ENCODE results near the gene YWHAB. TPM values are rescaled to one million over a fixed set of nuclear protein-coding genes. Genes with fewer than 3 reads are reported as not detected.

The YWHAB gene
- polyA plus RNA-seq: 100 to 1,000 TPM; 125 to 157 (median 138) TPM
- long read RNA-seq, donor 1, transcript YWHAB-201 (6 exons, 3,049 nt): major isoform, 113 of 204 reads
- long read RNA-seq, donor 1, transcript YWHAB-202 (7 exons, 3,109 nt): minor isoform, 6 of 204 reads
- long read RNA-seq, donor 1, partial matches to known transcripts: 85 of 204 reads
- long read RNA-seq, donor 1, other reads (novel, unspliced or antisense): 0 of 204 reads
- long read RNA-seq, donor 2, transcript YWHAB-202 (7 exons, 3,109 nt): minor isoform, 5 of 28 reads
- long read RNA-seq, donor 2, transcript YWHAB-201 (6 exons, 3,049 nt): major isoform, 23 of 28 reads
- long read RNA-seq, donor 2, partial matches to known transcripts: 0 of 28 reads
- long read RNA-seq, donor 2, other reads (novel, unspliced or antisense): 0 of 28 reads
- long read RNA-seq, donor 3, transcript YWHAB-202 (7 exons, 3,109 nt): minor isoform, 5 of 364 reads
- long read RNA-seq, donor 3, transcript YWHAB-201 (6 exons, 3,049 nt): major isoform, 25 of 364 reads
- long read RNA-seq, donor 3, partial matches to known transcripts: 334 of 364 reads
- long read RNA-seq, donor 3, other reads (novel, unspliced or antisense): 0 of 364 reads
- long read RNA-seq, donor 4: 0 reads
- long read RNA-seq, donor 5, transcript YWHAB-201 (6 exons, 3,049 nt): major isoform, 13 of 36 reads
- long read RNA-seq, donor 5, partial matches to known transcripts: 21 of 36 reads
- long read RNA-seq, donor 5, other reads (novel, unspliced or antisense): 0 of 36 reads
- long read RNA-seq, donor 6, transcript YWHAB-201 (6 exons, 3,049 nt): major isoform, 46 of 75 reads
- long read RNA-seq, donor 6, transcript YWHAB-202 (7 exons, 3,109 nt): minor isoform, 6 of 75 reads
- long read RNA-seq, donor 6, partial matches to known transcripts: 22 of 75 reads
- long read RNA-seq, donor 6, other reads (novel, unspliced or antisense): 0 of 75 reads
- long read RNA-seq, donor 7, transcript YWHAB-202 (7 exons, 3,109 nt): minor isoform, 10 of 294 reads
- long read RNA-seq, donor 7, transcript YWHAB-201 (6 exons, 3,049 nt): major isoform, 83 of 294 reads
- long read RNA-seq, donor 7, partial matches to known transcripts: 201 of 294 reads
- long read RNA-seq, donor 7, other reads (novel, unspliced or antisense): 0 of 294 reads
- long read RNA-seq, donor 8, partial matches to known transcripts: 0 of 4 reads
- long read RNA-seq, donor 8, other reads (novel, unspliced or antisense): 0 of 4 reads
- long read RNA-seq, donor 9, transcript YWHAB-201 (6 exons, 3,049 nt): major isoform, 16 of 21 reads
- long read RNA-seq, donor 9, partial matches to known transcripts: 0 of 21 reads
- long read RNA-seq, donor 9, other reads (novel, unspliced or antisense): 0 of 21 reads
- long read RNA-seq, donor 10, transcript YWHAB-202 (7 exons, 3,109 nt): minor isoform, 6 of 490 reads
- long read RNA-seq, donor 10, transcript YWHAB-201 (6 exons, 3,049 nt): major isoform, 67 of 490 reads
- long read RNA-seq, donor 10, partial matches to known transcripts: 416 of 490 reads
- long read RNA-seq, donor 10, other reads (novel, unspliced or antisense): 0 of 490 reads

DNA sequence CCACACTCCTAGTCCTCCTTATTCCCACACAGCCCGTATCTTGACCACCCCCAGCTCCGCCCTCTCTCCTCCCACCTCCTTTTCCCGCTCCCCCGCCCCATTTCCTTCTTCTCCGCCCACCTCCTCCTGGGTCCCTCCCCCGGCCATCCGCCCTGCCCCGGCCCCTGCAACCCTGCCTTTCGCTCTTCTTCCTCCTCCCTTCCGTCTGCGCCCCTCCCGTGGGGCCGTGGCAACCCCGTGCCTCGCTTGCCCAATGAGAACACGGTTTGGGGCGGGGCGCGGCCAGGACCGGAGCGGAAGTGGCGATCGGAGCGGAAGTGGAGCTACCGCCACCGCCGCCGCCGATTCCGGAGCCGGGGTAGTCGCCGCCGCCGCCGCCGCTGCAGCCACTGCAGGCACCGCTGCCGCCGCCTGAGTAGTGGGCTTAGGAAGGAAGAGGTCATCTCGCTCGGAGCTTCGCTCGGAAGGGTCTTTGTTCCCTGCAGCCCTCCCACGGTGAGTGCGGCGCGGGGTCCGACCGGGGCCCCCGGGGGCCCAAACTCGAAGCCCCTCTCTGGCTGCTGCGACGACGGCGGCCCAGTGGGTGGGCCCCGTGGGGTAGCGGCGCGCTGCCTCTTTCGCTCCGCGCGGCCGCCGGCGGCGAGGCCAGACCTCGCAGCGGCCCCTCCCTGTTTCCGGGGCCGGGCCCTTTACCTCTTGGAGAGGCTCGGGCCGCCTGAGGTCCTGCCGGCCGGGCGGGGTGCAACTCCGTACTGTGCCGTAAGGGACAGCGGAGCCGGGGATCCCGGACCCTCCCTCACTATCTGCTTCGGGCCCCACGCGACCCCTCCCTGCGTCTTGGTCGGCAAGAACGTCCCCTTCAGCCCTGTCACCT is at the start of gene YWHAB:
Gene YWHAB, plus strand, starts transcription at position 314 of the 874 bp plus-strand sequence. CDS start 15,829 bp downstream, outside the sequence.
- FAIRE-seq (no peak), DNase-seq (peak; percentile 99)
- peak within 1 kb of the TSS; percentile 90 to 92 (median 91) for H3K4me3 ChIP-seq (ENCODE audit: low read depth in 1 of 3, low read length in 3 of 3)
- no peaks in the 10 kb centered on the region for H3K9me3 ChIP-seq (ENCODE audit: control insufficient read depth in 2 of 2, insufficient read depth in 1 of 2, low read depth in 1 of 2, low read length in 1 of 2)
- H3K27ac ChIP-seq (ENCODE audit: low read depth in 1 of 3, low read length in 2 of 3): peak within 1 kb of the TSS; percentile 92 to 98 (median 92)
- peaks cover 0 to 2% (median 0%) of the 10 kb centered on the region in 3 donors for H3K36me3 ChIP-seq (ENCODE audit: control insufficient read depth in 3 of 3, insufficient read depth in 2 of 3, low read depth in 1 of 3, low read length in 3 of 3)
- H3K4me1 ChIP-seq (ENCODE audit: control insufficient read depth in 3 of 3, insufficient read depth in 2 of 3, low read depth in 1 of 3, low read length in 2 of 3): peaks cover 2 to 6% (median 4%) of the 10 kb centered on the region in 3 donors
- no peaks in the 10 kb centered on the region for H3K27me3 ChIP-seq (ENCODE audit: control insufficient read depth in 3 of 3, insufficient read depth in 3 of 3, low read length in 3 of 3)
- 0 to 1% (median 1%) methylated on average over 71 to 88 of the region's 88 CpGs for WGBS, 3 donors

GRCh38 chr20:44836601-44837120 is 48.8 kb upstream of the YWHAB start:
- FAIRE-seq: no peak
- peaks cover 0 to 6% (median 0%) of the 10 kb centered on the region in 3 donors for H3K27me3 ChIP-seq (ENCODE audit: control insufficient read depth in 3 of 3, insufficient read depth in 3 of 3, low read length in 3 of 3)

GRCh38 chr20:44837946-44838345 is 47.6 kb upstream of the YWHAB start:
- DNase-seq: no peak

More at GRCh38 chr20:44836601-44837120, 48.8 kb upstream of the YWHAB start:
- WGBS, 3 donors: 90 to 91% (median 91%) methylated on average over 12 of the region's 12 CpGs
- no peaks in the 10 kb centered on the region for H3K36me3 ChIP-seq (ENCODE audit: control insufficient read depth in 3 of 3, insufficient read depth in 2 of 3, low read depth in 1 of 3, low read length in 3 of 3)
- H3K4me3 ChIP-seq (ENCODE audit: low read depth in 1 of 3, low read length in 3 of 3): no peak overlapping the region
- peaks cover 0 to 2% (median 0%) of the 10 kb centered on the region in 3 donors for H3K4me1 ChIP-seq (ENCODE audit: control insufficient read depth in 3 of 3, insufficient read depth in 2 of 3, low read depth in 1 of 3, low read length in 2 of 3)
- H3K27ac ChIP-seq (ENCODE audit: low read depth in 1 of 3, low read length in 2 of 3): no peak overlapping the region
- H3K9me3 ChIP-seq (ENCODE audit: control insufficient read depth in 2 of 2, insufficient read depth in 1 of 2, low read depth in 1 of 2, low read length in 1 of 2): peaks cover 0 to 9% of the 10 kb centered on the region in 2 donors
- DNase-seq: no peak

GRCh38 chr20:44838521-44838920 is 47.0 kb upstream of the YWHAB start:
- H3K9me3 ChIP-seq (ENCODE audit: control insufficient read depth in 2 of 2, insufficient read depth in 1 of 2, low read depth in 1 of 2, low read length in 1 of 2): peaks cover 0 to 7% of the 10 kb centered on the region in 2 donors
- 80 to 89% (median 88%) methylated on average over 1 of the region's 1 CpG for WGBS, 3 donors
- H3K27ac ChIP-seq (ENCODE audit: low read depth in 1 of 3, low read length in 2 of 3): no peak overlapping the region
- DNase-seq: no peak
- peaks cover 0 to 2% (median 0%) of the 10 kb centered on the region in 3 donors for H3K4me1 ChIP-seq (ENCODE audit: control insufficient read depth in 3 of 3, insufficient read depth in 2 of 3, low read depth in 1 of 3, low read length in 2 of 3)
- no peak for FAIRE-seq
- peaks cover 0 to 9% (median 0%) of the 10 kb centered on the region in 3 donors for H3K27me3 ChIP-seq (ENCODE audit: control insufficient read depth in 3 of 3, insufficient read depth in 3 of 3, low read length in 3 of 3)
- H3K36me3 ChIP-seq (ENCODE audit: control insufficient read depth in 3 of 3, insufficient read depth in 2 of 3, low read depth in 1 of 3, low read length in 3 of 3): no peaks in the 10 kb centered on the region
- no peak overlapping the region for H3K4me3 ChIP-seq (ENCODE audit: low read depth in 1 of 3, low read length in 3 of 3)

More at GRCh38 chr20:44837946-44838345, 47.6 kb upstream of the YWHAB start:
- FAIRE-seq: no peak
- 47 to 65% (median 58%) methylated on average over 3 of the region's 3 CpGs for WGBS, 3 donors
- H3K36me3 ChIP-seq (ENCODE audit: control insufficient read depth in 3 of 3, insufficient read depth in 2 of 3, low read depth in 1 of 3, low read length in 3 of 3): no peaks in the 10 kb centered on the region
- H3K9me3 ChIP-seq (ENCODE audit: control insufficient read depth in 2 of 2, insufficient read depth in 1 of 2, low read depth in 1 of 2, low read length in 1 of 2): peaks cover 0 to 9% of the 10 kb centered on the region in 2 donors
- H3K4me1 ChIP-seq (ENCODE audit: control insufficient read depth in 3 of 3, insufficient read depth in 2 of 3, low read depth in 1 of 3, low read length in 2 of 3): peaks cover 0 to 2% (median 0%) of the 10 kb centered on the region in 3 donors
- peaks cover 0 to 6% (median 0%) of the 10 kb centered on the region in 3 donors for H3K27me3 ChIP-seq (ENCODE audit: control insufficient read depth in 3 of 3, insufficient read depth in 3 of 3, low read length in 3 of 3)
- no peak overlapping the region for H3K27ac ChIP-seq (ENCODE audit: low read depth in 1 of 3, low read length in 2 of 3)
- no peak overlapping the region for H3K4me3 ChIP-seq (ENCODE audit: low read depth in 1 of 3, low read length in 3 of 3)

DNA sequence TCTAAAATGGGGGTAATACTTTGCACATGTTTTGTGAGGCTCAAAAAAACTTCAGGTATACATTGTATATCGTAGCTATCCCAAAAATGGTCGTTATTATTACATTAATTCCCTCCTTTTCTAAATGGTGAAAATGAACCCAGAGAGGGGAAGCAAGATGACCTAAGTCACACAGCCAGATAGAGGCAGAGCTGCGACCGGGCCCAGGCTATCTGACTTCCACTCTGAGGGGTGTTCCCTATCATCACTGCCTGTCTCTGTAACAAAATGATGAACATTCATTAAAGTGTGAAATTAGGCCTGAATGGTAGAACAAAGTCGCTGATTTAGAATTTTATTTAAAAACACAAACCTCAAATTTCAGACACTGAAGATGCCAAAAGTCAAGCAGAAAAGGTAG is 46.0 kb upstream of the YWHAB start:
- H3K27me3 ChIP-seq (ENCODE audit: control insufficient read depth in 3 of 3, insufficient read depth in 3 of 3, low read length in 3 of 3): peaks cover 0 to 9% (median 0%) of the 10 kb centered on the region in 3 donors
- DNase-seq (no peak), FAIRE-seq (no peak)
- H3K36me3 ChIP-seq (ENCODE audit: control insufficient read depth in 3 of 3, insufficient read depth in 2 of 3, low read depth in 1 of 3, low read length in 3 of 3): no peaks in the 10 kb centered on the region
- no peak overlapping the region for H3K4me3 ChIP-seq (ENCODE audit: low read depth in 1 of 3, low read length in 3 of 3)
- H3K4me1 ChIP-seq (ENCODE audit: control insufficient read depth in 3 of 3, insufficient read depth in 2 of 3, low read depth in 1 of 3, low read length in 2 of 3): peaks cover 0 to 2% (median 0%) of the 10 kb centered on the region in 3 donors
- 73 to 81% (median 78%) methylated on average over 5 of the region's 5 CpGs for WGBS, 3 donors
- peaks cover 0 to 4% of the 10 kb centered on the region in 2 donors for H3K9me3 ChIP-seq (ENCODE audit: control insufficient read depth in 2 of 2, insufficient read depth in 1 of 2, low read depth in 1 of 2, low read length in 1 of 2)
- H3K27ac ChIP-seq (ENCODE audit: low read depth in 1 of 3, low read length in 2 of 3): no peak overlapping the region

DNA sequence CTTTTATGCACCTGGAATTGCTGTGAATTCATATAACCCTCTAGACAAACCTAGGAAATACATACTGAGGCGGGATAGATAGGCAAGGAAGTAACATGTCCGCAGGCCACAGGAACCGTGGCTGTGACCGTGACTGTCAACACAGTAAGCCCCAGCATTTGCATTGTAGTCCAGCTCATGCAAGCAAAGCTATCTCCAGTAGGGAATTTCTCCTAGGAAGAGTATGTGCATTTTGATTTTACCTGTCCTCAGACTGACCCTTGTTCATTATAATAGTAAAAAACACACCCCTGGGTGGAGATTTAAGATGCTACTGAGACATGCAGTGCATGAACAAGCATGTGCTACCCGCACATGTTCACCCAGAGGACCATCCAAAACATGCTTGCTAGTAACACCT is 44.7 kb upstream of the YWHAB start:
- 80 to 88% (median 85%) methylated on average over 5 of the region's 5 CpGs for WGBS, 3 donors
- Histone ChIP-seq H3K4me1 (ENCODE audit: control insufficient read depth in 3 of 3, insufficient read depth in 2 of 3, low read depth in 1 of 3, low read length in 2 of 3) (no peaks in the 10 kb centered on the region), H3K9me3 (ENCODE audit: control insufficient read depth in 2 of 2, insufficient read depth in 1 of 2, low read depth in 1 of 2, low read length in 1 of 2) (peaks cover 0 to 4% of the 10 kb centered on the region in 2 donors), H3K27ac (ENCODE audit: low read depth in 1 of 3, low read length in 2 of 3) (no peak overlapping the region), H3K36me3 (ENCODE audit: control insufficient read depth in 3 of 3, insufficient read depth in 2 of 3, low read depth in 1 of 3, low read length in 3 of 3) (no peaks in the 10 kb centered on the region), H3K4me3 (ENCODE audit: low read depth in 1 of 3, low read length in 3 of 3) (no peak overlapping the region), H3K27me3 (ENCODE audit: control insufficient read depth in 3 of 3, insufficient read depth in 3 of 3, low read length in 3 of 3) (peaks cover 0 to 6% (median 0%) of the 10 kb centered on the region in 3 donors)
- no peak for FAIRE-seq
- DNase-seq: no peak

DNA sequence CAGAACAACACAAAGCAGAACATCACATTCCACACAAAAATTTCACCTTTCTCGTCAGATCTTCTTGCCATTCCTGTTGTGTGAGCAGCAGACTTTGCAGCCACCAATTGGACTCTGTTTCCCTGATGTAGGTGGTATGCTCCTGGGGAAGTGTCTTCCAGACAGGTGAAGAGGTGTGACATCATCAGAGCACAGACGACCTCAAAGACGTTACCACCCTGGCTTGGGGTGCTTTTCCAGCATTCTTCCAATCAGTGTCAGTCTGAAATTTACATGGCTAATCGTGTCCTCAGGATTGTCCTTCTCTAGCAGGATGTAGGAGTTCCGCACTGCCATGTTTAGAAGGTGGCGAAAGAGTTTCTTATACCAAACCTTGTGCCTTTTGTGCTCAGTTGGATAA is 43.5 kb upstream of the YWHAB start:
- Histone ChIP-seq H3K4me1 (ENCODE audit: control insufficient read depth in 3 of 3, insufficient read depth in 2 of 3, low read depth in 1 of 3, low read length in 2 of 3) (no peaks in the 10 kb centered on the region), H3K36me3 (ENCODE audit: control insufficient read depth in 3 of 3, insufficient read depth in 2 of 3, low read depth in 1 of 3, low read length in 3 of 3) (no peaks in the 10 kb centered on the region), H3K27ac (ENCODE audit: low read depth in 1 of 3, low read length in 2 of 3) (no peak overlapping the region), H3K4me3 (ENCODE audit: low read depth in 1 of 3, low read length in 3 of 3) (no peak overlapping the region), H3K27me3 (ENCODE audit: control insufficient read depth in 3 of 3, insufficient read depth in 3 of 3, low read length in 3 of 3) (peaks cover 0 to 6% (median 0%) of the 10 kb centered on the region in 3 donors), H3K9me3 (ENCODE audit: control insufficient read depth in 2 of 2, insufficient read depth in 1 of 2, low read depth in 1 of 2, low read length in 1 of 2) (peaks cover 0 to 4% of the 10 kb centered on the region in 2 donors)
- FAIRE-seq (no peak), DNase-seq (no peak)
- 66 to 82% (median 67%) methylated on average over 6 of the region's 6 CpGs for WGBS, 3 donors
